Kidney epithelial cell (primary cell): ENCODE measurements around the gene NUBP2. TPM values are rescaled to one million over a fixed set of nuclear protein-coding genes. Genes with fewer than 3 reads are reported as not detected.

Experiments
- DNase-seq: peaks from one replicate; pipeline ENCODE4 v3.0.0-alpha.2; 2010; ENCODE audit warnings: low read depth
- H3K27me3 ChIP-seq: 2 replicates; pipeline ENCODE4 v1.6.0; 2011; ENCODE audit warnings: low read length; ENCODE audit not compliant: control insufficient read depth, insufficient read depth
- H3K36me3 ChIP-seq: 2 replicates; pipeline ENCODE4 v1.5.1; 2011; ENCODE audit warnings: low read length; ENCODE audit not compliant: control insufficient read depth, insufficient read depth
- H3K4me3 ChIP-seq: 2 replicates; pipeline ENCODE4 v1.5.1; 2011; ENCODE audit warnings: low read depth, mild to moderate bottlenecking, control low read depth, low read length
- total RNA-seq: library from RNA; depleted of rRNA; stranded (reverse); fragments of >200 nt; gene quantifications from 2 replicates; pipeline ENCODE4 v1.2.3, GENCODE V29; 2015
- TF ChIP-seq, protein P1 (sequence below): IDR thresholded peaks from 2 replicates; pipeline ENCODE4 v1.5.1; 2011; ENCODE audit warnings: mild to moderate bottlenecking, moderate library complexity, low read length, control low read depth, inconsistent platforms; ENCODE audit not compliant: insufficient read depth, poor library complexity, severe bottlenecking

NUBP2 gene
- total RNA-seq, 1 donor from 2014 or later, result 187 TPM

GRCh38 chr16:1776672-1776955, 6.1 kb upstream of the NUBP2 start:
- TF ChIP-seq, protein P1, sequence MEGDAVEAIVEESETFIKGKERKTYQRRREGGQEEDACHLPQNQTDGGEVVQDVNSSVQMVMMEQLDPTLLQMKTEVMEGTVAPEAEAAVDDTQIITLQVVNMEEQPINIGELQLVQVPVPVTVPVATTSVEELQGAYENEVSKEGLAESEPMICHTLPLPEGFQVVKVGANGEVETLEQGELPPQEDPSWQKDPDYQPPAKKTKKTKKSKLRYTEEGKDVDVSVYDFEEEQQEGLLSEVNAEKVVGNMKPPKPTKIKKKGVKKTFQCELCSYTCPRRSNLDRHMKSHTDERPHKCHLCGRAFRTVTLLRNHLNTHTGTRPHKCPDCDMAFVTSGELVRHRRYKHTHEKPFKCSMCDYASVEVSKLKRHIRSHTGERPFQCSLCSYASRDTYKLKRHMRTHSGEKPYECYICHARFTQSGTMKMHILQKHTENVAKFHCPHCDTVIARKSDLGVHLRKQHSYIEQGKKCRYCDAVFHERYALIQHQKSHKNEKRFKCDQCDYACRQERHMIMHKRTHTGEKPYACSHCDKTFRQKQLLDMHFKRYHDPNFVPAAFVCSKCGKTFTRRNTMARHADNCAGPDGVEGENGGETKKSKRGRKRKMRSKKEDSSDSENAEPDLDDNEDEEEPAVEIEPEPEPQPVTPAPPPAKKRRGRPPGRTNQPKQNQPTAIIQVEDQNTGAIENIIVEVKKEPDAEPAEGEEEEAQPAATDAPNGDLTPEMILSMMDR, result no peak
- Histone ChIP-seq H3K27me3 (no peaks in the 10 kb centered on the region), H3K4me3 (no peak overlapping the region), H3K36me3 (no peaks in the 10 kb centered on the region)
- DNase-seq, result no peak

DNA sequence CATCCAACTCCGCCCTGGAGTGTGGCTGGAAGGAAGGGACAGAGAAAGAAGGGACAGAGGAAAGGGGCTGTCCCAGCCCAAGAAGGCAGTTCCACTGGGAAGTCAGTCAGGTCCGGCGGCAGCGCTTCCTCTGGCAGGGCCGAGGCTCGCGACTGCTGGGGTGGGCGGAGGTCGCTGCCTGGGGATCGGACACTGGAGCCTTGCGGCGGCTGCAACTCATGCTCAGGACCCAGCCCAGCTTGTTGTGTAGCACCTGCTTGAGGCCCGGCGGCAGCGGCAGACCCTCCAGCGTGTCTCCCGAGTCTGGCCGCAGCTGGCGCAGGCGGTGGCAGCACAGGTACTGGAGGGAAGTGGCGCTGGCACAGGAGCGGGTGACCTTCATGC, 5.8 kb upstream of the NUBP2 start:
- Histone ChIP-seq H3K27me3 (no peaks in the 10 kb centered on the region), H3K4me3 (no peak overlapping the region), H3K36me3 (no peaks in the 10 kb centered on the region)
- TF ChIP-seq, protein P1, result no peak
- no peak for DNase-seq

GRCh38 chr16:1777375-1778199, 5.2 kb upstream of the NUBP2 start:
- Histone ChIP-seq H3K4me3 (no peak overlapping the region), H3K36me3 (no peaks in the 10 kb centered on the region), H3K27me3 (no peaks in the 10 kb centered on the region)
- TF ChIP-seq, protein P1, result no peak
- DNase-seq, result no peak

DNA sequence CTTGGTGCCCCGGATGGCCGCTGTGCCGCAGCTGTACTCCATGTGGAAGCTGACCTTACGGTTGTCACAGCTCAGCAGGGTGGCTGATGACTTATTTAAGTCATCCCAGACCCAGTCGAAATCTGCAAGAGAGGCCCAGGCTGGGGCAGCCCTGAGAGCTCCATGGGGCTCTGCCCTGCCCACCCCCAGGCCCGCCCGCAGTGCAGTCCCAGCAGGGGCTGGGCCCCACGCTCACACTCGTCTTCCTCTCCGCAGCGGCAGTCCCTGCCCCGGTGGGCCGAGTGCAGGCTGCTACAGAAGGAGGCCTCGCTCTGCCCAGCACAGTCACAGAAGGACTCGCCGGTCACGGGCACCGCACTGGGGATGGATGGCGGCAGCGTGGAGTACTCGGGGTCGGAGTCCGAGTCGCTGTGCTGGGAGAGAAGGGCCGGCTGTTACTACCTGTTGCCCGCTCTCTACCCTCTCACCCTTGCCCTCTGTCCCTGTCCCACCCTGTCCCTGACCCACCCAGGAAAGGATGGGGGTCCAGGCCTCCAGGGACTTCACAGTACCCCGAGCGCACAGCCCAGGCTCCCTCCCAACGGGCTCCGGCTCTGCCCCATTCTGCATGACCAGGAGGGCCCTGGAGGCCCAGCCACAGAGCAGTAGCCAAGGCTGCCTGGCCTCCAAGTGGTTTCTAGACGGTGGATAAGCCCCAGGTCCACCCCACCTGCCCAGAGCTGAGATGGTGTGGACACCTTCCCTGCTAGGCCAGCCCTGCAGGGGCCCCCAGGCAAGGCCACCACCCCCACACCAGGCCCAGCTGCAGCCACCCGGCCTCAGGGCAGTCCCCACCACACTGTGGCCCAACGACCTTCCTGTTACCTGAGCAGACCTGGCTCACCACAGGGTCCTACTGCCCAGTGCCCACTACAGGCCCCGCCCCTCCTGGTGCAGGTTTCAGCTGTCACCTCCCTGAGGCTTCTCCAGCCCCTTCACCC, 4.3 kb upstream of the NUBP2 start:
- TF ChIP-seq, protein P1, result no peak
- H3K36me3 ChIP-seq, result no peaks in the 10 kb centered on the region
- no peak overlapping the region for H3K4me3 ChIP-seq
- no peak for DNase-seq
- H3K27me3 ChIP-seq, result no peaks in the 10 kb centered on the region

GRCh38 chr16:1779234-1779701, 3.5 kb upstream of the NUBP2 start:
- no peak for DNase-seq
- TF ChIP-seq, protein P1, result no peak
- Histone ChIP-seq H3K27me3 (no peaks in the 10 kb centered on the region), H3K36me3 (no peaks in the 10 kb centered on the region), H3K4me3 (no peak overlapping the region)
